Chondrocyte (in vitro differentiated cells): Measurements from ENCODE around the gene TAGAP. TPM values are rescaled to one million over a fixed set of nuclear protein-coding genes. Genes with fewer than 3 reads are reported as not detected.
"Not testable (repeated sequence)": the region's sequence is repeated elsewhere in the genome, so short reads cannot be mapped to it uniquely, and the experiment has no call there.

Source experiments
- DNase-seq: peaks from one replicate; pipeline ENCODE4 v3.0.0; 2021; ENCODE audit warnings: mixed read lengths, low spot score
- H3K27ac Mint-ChIP-seq: one replicate; pipeline ENCODE4 v1.8.0; 2021; ENCODE audit warnings: mild to moderate bottlenecking, moderate library complexity, mixed read lengths; ENCODE audit not compliant: unreplicated experiment
- H3K27me3 Mint-ChIP-seq: 2 replicates; pipeline ENCODE4 v1.8.0; 2021; ENCODE audit warnings: low read depth, mixed read lengths
- H3K36me3 Mint-ChIP-seq: 2 replicates; pipeline ENCODE4 v1.8.0; 2021; ENCODE audit warnings: low read depth, mixed read lengths
- H3K4me1 Mint-ChIP-seq: 2 replicates; pipeline ENCODE4 v1.8.0; 2021; ENCODE audit warnings: low read depth, mild to moderate bottlenecking, mixed read lengths
- H3K4me3 Mint-ChIP-seq: one replicate; pipeline ENCODE4 v1.8.0; 2021; ENCODE audit warnings: mild to moderate bottlenecking, moderate library complexity, mixed read lengths; ENCODE audit not compliant: unreplicated experiment
- H3K9me3 Mint-ChIP-seq: 2 replicates; pipeline ENCODE4 v1.8.0; 2021; ENCODE audit warnings: low read depth, mixed read lengths
- total RNA-seq: library from RNA; stranded (reverse); gene quantifications from 3 replicates; pipeline ENCODE4 v1.2.1, GENCODE V29; 2021
- TF ChIP-seq, protein P1 (sequence below): fragments of 200-600 bp; sonication (generic); IDR thresholded peaks from 2 replicates; pipeline ENCODE4 v1.5.0; 2021; ENCODE audit warnings: antibody characterized with exemption, mild to moderate bottlenecking, moderate library complexity

The TAGAP gene
- total RNA-seq, 1 donor from 2014 or later, result not detected

DNA sequence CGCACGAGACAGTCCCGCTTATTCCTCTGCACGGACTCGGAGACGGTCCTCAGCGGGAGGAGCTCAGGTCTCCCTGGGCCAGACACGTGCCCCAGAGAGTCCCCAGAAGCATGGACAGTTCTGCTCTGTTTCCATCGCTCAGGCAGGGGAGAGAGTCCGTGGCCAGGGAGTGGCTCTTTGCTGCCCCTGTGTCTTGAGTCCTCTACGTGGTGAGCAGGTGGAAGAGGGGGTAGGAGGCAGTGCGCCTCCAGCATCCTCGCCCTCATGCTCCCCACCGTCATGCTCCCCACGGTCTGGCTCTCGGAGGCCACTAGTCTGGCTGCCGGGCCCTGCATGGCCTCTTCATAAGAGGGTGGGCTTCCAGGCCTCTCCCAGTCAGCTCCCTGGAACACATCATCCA lies 8.9 kb downstream of the TAGAP start:
- no peaks in the 10 kb centered on the region for H3K36me3 Mint-ChIP-seq
- TF ChIP-seq, protein P1, sequence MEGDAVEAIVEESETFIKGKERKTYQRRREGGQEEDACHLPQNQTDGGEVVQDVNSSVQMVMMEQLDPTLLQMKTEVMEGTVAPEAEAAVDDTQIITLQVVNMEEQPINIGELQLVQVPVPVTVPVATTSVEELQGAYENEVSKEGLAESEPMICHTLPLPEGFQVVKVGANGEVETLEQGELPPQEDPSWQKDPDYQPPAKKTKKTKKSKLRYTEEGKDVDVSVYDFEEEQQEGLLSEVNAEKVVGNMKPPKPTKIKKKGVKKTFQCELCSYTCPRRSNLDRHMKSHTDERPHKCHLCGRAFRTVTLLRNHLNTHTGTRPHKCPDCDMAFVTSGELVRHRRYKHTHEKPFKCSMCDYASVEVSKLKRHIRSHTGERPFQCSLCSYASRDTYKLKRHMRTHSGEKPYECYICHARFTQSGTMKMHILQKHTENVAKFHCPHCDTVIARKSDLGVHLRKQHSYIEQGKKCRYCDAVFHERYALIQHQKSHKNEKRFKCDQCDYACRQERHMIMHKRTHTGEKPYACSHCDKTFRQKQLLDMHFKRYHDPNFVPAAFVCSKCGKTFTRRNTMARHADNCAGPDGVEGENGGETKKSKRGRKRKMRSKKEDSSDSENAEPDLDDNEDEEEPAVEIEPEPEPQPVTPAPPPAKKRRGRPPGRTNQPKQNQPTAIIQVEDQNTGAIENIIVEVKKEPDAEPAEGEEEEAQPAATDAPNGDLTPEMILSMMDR, result no peak
- no peaks in the 10 kb centered on the region for H3K4me1 Mint-ChIP-seq
- no peaks in the 10 kb centered on the region for H3K9me3 Mint-ChIP-seq
- no peak overlapping the region for H3K4me3 Mint-ChIP-seq
- no peak for DNase-seq
- H3K27me3 Mint-ChIP-seq, result no peaks in the 10 kb centered on the region
- no peak overlapping the region for H3K27ac Mint-ChIP-seq

DNA sequence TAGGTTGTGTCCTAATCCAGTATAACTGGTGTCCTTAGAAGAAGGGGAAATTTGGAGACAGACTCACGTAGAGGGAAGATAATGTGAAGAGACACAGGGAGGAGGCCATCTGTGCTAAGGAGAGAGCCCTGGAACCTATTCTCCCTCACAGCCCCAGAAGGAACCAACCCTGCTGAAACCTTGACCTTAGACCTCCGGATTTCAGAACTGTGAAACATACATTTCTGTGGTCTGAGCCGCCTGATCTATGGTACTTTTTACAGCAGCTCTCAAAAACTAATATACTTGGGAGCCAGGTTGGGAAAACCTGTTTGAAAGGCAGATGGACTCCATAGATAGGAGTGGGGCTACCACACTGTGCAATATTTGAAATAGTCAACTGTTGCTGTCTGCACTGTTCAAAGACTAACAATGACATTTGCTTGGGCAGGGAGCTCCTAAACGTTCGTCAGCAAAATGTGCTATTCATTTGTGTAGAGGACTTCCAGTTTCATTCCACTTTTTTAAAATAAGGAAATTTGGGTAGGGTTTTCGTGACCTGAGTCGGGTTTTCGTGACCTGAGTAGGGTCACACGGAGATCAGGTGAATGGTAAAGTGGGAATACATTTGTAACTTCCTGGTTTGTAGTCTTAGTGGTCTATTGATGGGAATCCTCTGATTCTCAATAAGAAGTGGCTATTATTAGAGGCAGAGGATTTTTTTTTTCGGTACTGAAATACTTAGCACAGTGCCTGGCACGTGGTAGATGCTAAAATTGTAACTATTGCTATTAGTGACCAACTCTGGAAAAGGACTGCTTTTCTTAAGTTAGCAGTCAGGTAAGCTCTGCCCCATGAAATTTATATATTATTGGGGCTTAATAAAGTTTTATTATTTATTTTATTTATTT lies 11.4 kb downstream of the TAGAP start:
- Mint-ChIP-seq H3K36me3 (no peaks in the 10 kb centered on the region), H3K27ac (no peak overlapping the region), H3K4me1 (no peaks in the 10 kb centered on the region), H3K4me3 (no peak overlapping the region), H3K9me3 (no peaks in the 10 kb centered on the region), H3K27me3 (no peaks in the 10 kb centered on the region)
- no peak for DNase-seq
- TF ChIP-seq, protein P1, result no peak

DNA sequence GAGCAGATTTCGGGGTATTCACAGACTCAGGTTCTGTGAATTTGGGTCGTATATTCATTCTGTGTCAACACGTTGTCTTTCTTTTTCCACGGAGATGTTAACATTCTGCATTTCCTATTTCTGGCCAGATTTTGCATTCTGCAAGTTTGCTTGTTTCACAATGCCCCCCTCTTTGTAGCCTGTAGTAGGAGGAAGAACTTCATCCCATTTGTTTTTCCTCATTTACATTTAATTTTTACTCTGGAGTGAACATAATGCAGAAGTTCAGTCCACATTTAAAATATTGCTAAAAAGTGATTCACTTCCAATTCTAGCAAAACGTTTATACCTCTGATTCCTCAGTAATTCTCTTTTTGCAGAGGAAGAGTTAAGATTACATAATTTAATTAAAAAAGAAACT lies 12.9 kb downstream of the TAGAP start:
- no peaks in the 10 kb centered on the region for H3K36me3 Mint-ChIP-seq
- no peak for DNase-seq
- H3K27me3 Mint-ChIP-seq, result no peaks in the 10 kb centered on the region
- H3K9me3 Mint-ChIP-seq, result no peaks in the 10 kb centered on the region
- TF ChIP-seq, protein P1, result no peak
- H3K4me3 Mint-ChIP-seq, result no peak overlapping the region
- H3K4me1 Mint-ChIP-seq, result no peaks in the 10 kb centered on the region
- H3K27ac Mint-ChIP-seq, result no peak overlapping the region

DNA sequence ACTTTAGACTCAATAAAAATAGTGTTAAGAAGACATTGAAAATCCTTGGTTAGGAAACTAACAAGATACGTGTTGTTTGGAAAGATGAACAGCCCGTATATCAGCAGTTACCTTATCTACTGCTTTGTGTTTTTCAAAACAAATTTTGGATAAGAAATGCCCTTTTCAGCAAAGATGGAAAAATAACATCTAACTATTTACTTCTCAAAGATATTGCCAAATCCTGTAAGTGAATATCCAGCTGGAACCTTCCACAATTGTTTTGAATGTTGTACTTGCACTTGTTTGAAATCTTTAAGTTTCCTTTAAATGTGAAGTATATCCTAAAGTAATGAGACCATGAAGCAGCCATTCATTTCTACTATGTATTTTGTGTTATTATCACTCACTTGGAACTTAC lies 14.6 kb downstream of the TAGAP start:
- no peak for DNase-seq
- no peaks in the 10 kb centered on the region for H3K27me3 Mint-ChIP-seq
- peaks cover 9% of the 10 kb centered on the region for H3K9me3 Mint-ChIP-seq
- TF ChIP-seq, protein P1, result no peak
- H3K27ac Mint-ChIP-seq, result no peak overlapping the region
- H3K4me1 Mint-ChIP-seq, result no peaks in the 10 kb centered on the region
- peaks cover 5% of the 10 kb centered on the region for H3K36me3 Mint-ChIP-seq
- H3K4me3 Mint-ChIP-seq, result no peak overlapping the region

DNA sequence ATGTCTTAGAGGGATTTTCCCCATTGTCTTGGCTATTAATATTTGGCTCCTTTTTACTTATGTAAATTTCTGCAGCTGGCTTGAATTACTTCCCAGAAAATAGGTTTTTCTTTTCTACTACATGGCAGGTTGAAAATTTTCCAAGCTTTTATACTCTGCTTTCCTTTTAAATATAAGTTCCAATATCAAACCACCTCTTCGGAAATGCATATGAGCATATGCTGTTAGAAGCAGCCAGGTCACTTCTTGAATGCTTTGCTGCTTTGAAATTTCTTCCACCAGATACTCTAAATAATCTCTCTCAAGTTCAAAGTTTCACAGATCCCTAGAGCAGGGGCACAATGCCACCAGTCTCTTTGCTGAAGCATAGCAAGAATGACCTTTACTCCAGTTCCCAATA lies 19.6 kb downstream of the TAGAP start:
- not testable (repeated sequence) for H3K4me3 Mint-ChIP-seq, DNase-seq, H3K27me3 Mint-ChIP-seq, H3K36me3 Mint-ChIP-seq, H3K4me1 Mint-ChIP-seq, H3K27ac Mint-ChIP-seq
- peaks cover 28% of the 10 kb centered on the region for H3K9me3 Mint-ChIP-seq

DNA sequence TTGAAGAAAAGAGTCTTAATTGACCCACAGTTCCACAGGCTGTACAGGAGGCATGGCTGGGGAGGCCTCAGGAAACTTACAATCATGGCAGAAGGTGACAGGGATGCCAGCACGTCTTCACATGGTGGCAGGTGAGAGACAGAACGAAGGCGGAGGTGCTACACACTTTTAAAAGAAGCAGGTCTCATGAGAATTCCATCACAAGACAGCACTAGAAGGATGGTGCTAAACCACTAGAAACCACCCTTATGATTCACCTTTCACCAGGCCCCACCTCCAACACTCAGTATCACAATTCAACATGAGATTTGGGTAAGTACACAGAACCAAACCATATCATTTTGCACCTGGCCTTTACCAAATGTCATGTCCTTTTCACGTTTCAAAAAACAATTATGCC lies 20.9 kb downstream of the TAGAP start:
- no peak for DNase-seq
- Mint-ChIP-seq H3K27me3 (no peaks in the 10 kb centered on the region), H3K4me1 (no peaks in the 10 kb centered on the region), H3K4me3 (no peak overlapping the region), H3K36me3 (peaks cover 9% of the 10 kb centered on the region), H3K27ac (no peak overlapping the region), H3K9me3 (peaks cover 28% of the 10 kb centered on the region)
- TF ChIP-seq, protein P1, result no peak
